ENCODE data around the gene KIF16B.

DNA sequence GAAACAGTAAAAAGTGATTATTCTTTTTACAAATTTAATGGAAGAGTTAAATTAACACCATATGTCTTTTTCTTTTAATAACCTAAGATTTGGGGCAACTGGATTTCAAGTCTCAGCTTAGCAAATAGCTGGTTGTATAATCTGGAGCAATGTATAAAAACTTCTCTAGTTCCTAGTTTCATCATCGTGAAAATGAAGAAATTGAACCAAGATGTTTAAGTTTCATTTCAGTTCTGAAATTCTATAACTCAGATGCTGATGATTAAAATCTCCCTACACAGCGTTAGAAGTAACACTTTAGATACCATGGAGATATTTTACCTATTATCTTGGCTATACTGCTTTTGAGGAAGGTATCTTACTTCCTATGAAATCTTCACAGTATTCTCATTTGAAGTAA, 252.0 kb downstream of the KIF16B start:
- TF ChIP-seq, protein P1, sequence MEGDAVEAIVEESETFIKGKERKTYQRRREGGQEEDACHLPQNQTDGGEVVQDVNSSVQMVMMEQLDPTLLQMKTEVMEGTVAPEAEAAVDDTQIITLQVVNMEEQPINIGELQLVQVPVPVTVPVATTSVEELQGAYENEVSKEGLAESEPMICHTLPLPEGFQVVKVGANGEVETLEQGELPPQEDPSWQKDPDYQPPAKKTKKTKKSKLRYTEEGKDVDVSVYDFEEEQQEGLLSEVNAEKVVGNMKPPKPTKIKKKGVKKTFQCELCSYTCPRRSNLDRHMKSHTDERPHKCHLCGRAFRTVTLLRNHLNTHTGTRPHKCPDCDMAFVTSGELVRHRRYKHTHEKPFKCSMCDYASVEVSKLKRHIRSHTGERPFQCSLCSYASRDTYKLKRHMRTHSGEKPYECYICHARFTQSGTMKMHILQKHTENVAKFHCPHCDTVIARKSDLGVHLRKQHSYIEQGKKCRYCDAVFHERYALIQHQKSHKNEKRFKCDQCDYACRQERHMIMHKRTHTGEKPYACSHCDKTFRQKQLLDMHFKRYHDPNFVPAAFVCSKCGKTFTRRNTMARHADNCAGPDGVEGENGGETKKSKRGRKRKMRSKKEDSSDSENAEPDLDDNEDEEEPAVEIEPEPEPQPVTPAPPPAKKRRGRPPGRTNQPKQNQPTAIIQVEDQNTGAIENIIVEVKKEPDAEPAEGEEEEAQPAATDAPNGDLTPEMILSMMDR (IDR thresholded peaks at IDR 0.05 in 2 of 3, conservative IDR thresholded peaks at IDR 0.05 in 1 of 3; ENCODE audit: borderline replicate concordance in 1 of 3, insufficient read depth in 1 of 3, low read depth in 2 of 3, low read length in 2 of 3): no peak
- TF ChIP-seq, protein P2, sequence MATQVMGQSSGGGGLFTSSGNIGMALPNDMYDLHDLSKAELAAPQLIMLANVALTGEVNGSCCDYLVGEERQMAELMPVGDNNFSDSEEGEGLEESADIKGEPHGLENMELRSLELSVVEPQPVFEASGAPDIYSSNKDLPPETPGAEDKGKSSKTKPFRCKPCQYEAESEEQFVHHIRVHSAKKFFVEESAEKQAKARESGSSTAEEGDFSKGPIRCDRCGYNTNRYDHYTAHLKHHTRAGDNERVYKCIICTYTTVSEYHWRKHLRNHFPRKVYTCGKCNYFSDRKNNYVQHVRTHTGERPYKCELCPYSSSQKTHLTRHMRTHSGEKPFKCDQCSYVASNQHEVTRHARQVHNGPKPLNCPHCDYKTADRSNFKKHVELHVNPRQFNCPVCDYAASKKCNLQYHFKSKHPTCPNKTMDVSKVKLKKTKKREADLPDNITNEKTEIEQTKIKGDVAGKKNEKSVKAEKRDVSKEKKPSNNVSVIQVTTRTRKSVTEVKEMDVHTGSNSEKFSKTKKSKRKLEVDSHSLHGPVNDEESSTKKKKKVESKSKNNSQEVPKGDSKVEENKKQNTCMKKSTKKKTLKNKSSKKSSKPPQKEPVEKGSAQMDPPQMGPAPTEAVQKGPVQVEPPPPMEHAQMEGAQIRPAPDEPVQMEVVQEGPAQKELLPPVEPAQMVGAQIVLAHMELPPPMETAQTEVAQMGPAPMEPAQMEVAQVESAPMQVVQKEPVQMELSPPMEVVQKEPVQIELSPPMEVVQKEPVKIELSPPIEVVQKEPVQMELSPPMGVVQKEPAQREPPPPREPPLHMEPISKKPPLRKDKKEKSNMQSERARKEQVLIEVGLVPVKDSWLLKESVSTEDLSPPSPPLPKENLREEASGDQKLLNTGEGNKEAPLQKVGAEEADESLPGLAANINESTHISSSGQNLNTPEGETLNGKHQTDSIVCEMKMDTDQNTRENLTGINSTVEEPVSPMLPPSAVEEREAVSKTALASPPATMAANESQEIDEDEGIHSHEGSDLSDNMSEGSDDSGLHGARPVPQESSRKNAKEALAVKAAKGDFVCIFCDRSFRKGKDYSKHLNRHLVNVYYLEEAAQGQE (IDR thresholded peaks at IDR 0.05; ENCODE audit: low read depth): no peak
- TF ChIP-seq POLR2AphosphoS5 (IDR thresholded peaks at IDR 0.05; ENCODE audit: low read depth, low read length): no peak
- no peak for TF ChIP-seq SIN3A (IDR thresholded peaks at IDR 0.05; ENCODE audit: low read depth)
- TF ChIP-seq POLR2A (IDR thresholded peaks at IDR 0.05; ENCODE audit: borderline replicate concordance, extremely low read depth, insufficient read depth, insufficient read length): no peak
- no peak for TF ChIP-seq SRF (IDR thresholded peaks at IDR 0.05; ENCODE audit: low read depth)
- TF ChIP-seq, protein P3, sequence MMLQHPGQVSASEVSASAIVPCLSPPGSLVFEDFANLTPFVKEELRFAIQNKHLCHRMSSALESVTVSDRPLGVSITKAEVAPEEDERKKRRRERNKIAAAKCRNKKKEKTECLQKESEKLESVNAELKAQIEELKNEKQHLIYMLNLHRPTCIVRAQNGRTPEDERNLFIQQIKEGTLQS (IDR thresholded peaks at IDR 0.05): no peak
- no peak for TF ChIP-seq SP1 (IDR thresholded peaks at IDR 0.05; ENCODE audit: low read depth)
- TF ChIP-seq, protein P4, sequence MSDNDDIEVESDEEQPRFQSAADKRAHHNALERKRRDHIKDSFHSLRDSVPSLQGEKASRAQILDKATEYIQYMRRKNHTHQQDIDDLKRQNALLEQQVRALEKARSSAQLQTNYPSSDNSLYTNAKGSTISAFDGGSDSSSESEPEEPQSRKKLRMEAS (IDR thresholded peaks at IDR 0.05): no peak
- TF ChIP-seq YY1 (IDR thresholded peaks at IDR 0.05; ENCODE audit: extremely low read depth, insufficient replicate concordance, low read depth, low read length): no peak
- no peak for TF ChIP-seq EZH2phosphoT487 (IDR thresholded peaks at IDR 0.05; ENCODE audit: borderline replicate concordance)
